HCEC 1CT (cell line): ENCODE results near the gene HRH2.
"Not testable (repeated sequence)": the region's sequence is repeated elsewhere in the genome, so short reads cannot be mapped to it uniquely, and the experiment has no call there.

ENCODE experiments used
- DNase-seq: peaks from one replicate; pipeline ENCODE4 v3.0.0-alpha.2; 2017

The HRH2 gene

DNA sequence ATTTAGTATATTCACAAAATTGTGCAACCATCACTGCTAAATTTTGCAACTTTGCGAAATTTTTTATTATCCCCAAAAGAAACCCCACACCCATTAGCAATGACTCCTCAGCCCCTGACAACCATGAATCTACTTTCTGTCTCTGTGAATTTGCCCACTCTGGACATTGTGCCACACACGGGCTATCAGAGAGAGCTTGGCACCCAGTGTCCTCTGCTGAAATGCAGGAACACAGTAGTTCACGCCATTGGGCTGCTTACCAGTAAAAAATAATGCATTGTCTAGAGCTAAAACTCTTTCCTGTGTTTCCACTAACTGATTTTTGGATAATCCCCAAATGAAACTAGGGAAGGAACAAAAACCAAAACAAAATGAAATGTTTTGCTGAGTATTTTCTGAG lies 60.0 kb downstream of the HRH2 start:
- DNase-seq = no peak

DNA sequence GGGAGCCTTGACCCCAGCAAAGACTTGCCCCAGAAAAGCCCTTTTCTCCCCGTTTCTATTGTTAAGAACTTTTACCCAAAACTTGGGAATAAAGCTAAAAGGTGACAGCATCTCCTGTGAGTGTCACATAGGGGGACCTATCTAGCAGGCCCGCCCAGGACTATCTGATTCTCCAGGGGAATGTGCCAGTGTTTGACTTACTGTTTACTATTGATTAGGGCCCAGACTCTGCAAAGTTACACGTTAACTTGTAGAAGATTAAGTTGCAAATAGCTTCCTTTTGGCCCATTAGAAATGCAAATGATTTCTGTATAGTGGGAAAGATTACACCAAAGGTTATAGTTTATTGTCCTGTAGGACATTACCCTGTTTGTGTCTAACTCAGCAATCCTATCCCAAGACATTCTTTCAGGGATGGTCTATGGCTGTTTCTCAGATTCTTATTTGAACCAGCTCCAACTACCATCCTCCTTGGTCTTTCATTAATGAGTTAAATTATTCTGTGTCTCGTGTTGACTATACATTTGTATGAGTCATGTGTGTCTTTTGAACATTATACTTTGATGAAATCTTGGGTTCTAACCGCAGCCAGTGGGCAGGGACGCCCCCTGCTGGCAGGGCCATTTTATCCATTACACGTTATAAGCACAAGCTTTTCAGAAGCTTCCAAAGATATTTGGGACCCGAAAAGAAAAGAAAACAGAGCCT lies 60.7 kb downstream of the HRH2 start:
- DNase-seq = peak; percentile 6

DNA sequence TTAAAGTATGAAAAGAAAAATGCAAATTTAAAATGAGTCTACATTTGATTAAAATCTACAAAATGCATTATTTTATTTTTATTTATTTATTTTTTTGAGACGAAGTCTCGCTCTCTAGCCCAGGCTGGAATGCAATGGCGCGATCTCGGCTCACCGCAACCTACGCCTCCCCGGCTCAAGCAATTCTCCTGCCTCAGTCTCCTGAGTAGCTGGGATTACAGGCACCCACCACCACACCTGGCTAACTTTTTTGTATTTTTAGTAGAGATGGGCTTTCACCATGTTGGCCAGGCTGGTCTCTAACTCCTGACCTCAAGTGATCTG lies 61.2 kb downstream of the HRH2 start:
- not testable (repeated sequence) for DNase-seq

DNA sequence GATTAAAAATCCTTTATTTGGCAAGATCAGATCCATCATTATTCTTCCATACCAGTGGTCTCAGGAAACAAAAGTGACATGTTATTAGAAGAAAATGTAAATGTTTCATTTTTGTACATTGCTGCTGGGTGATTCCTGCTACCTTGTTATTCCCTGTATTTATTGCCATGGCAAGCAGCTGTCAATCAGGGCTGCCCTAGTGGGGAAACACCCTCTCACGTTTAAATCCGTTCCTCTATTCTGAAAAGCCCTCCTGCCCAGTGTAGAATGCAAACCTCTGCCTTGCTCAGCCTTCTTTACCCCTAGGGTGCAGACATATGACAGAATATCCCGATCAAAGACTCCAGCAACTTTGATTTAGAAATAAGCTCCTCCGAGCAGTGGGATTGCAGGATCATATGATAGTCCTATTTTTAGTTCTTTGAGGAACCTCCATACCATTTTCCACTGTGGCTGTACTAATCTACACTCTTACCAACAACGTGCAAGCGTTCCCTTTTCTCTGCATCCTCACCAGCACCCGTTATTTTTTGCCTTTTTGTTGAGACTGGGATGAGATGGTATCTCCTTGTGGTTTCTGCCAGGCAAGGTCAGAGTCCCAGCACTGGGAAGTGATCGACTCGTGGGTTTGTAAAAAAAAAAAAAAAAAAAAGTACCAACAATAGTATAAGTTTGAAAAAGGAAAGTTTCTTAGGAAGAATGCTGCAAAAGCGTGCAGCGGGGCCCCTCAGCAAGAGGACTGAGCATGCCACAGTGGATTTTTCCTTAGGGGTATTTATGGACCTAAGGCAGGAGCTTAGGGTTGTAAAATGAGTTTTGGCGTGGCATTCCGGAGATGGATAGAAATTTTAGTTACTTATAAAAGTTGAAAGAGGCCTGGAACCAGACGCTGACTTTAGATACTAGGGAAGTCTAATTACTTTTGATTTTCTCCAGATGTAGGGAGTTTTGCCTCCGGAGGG lies 66.7 kb downstream of the HRH2 start:
- no peak for DNase-seq

DNA sequence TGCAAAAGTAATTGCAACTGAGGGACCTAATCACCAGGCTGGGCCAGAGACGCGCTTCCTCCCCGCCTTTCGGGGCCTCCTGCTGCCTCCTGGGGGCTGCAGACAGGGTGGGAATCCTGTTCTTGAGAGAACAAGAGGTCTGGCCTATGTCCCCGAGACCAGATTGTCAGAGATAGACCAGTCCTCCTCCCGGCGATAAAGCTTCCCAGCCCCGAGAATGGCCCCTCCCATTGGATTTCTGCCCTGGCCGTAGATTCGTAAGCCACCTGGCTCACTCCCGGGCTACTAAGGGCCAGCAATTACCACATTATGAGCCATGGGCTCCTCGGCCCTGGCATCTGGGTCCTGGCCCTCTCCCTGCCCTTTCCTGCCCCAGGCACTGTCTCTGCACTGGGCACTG lies 70.4 kb downstream of the HRH2 start:
- no peak for DNase-seq

DNA sequence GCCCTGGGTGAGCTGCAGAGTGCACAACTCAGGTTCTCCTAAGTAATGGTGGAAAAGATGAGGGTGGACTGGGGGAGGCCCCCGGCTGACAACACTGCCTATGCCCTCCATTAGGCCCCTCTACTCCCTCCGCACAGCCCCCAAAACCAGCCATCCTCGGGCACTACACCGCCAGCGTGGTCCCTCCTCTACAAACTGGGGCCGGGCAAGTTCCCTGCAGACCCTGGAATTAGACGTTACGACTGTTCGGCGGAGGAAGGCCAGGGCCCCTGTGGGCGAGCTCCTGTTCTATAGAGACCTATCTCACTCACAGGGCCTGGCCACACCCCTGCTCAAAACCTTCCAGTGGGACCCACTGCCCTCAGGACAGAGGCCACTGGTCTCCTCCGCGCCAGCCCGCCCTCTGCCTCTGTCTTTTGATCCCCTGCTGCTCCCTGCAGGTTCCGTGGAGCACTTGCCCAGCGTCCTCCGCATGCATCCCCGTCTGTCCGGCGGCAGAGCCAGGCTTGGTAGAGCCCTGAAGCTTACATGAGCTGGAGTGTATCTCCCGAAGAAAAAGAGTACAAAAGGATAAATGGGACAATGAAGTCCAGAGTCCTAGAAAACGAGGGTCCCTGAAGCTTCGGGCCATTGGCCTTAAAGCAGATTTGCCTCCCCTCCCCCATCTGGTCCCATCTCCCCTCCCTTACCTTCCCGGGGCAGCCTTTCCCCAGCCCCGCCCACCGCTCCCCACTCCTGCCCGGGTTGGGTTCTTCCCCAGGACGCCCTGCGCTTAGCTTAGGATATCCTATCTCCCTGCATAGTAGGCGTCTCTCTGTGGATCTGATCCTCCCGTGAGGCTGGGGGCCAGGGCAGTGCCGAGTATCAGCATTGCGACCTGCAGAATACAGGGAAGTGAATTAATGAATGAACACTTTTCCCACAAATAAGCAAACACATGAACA lies 71.3 kb downstream of the HRH2 start:
- no peak for DNase-seq

DNA sequence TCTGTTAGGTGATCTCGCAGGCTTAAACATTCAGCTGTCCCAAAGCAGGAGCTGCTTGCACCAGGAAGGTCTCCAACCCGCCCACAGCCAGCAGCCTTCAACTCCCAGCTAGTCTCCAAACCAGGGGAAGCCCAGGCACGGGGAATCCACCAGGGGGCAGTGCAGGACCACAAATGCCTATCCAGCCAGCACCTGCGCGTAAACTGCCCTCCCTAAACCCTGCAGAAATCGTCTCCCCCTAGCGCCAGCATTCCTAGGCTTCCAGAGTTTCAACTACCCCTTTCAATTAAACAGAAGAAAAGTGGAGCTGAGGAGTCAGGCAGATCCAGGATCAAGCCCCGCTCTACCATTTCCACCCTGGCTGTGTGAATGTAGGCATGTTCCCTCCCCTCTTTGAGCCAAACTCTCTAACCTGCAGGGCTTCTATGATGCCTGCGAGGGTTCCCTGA lies 72.0 kb downstream of the HRH2 start:
- DNase-seq = peak; percentile 81

DNA sequence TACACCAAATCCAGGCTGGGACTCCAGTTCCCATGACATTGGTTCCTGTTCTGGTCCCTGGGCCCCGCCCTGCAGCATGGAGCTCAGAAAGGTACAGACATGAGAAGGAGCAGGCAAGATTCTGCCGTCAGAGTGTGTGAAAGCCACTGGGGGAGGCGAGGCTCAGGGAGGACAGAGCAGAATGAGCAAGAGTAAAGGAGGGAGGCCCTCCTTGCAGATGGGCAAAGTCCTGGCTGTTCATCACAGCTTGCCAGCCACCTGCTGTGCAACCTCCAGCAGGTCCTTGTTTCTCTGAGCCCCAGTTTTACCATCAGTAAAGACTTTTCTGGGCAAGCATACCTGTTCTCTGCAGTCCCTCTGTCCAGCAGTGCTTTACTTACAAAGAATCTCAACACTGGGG lies 73.3 kb downstream of the HRH2 start:
- no peak for DNase-seq

DNA sequence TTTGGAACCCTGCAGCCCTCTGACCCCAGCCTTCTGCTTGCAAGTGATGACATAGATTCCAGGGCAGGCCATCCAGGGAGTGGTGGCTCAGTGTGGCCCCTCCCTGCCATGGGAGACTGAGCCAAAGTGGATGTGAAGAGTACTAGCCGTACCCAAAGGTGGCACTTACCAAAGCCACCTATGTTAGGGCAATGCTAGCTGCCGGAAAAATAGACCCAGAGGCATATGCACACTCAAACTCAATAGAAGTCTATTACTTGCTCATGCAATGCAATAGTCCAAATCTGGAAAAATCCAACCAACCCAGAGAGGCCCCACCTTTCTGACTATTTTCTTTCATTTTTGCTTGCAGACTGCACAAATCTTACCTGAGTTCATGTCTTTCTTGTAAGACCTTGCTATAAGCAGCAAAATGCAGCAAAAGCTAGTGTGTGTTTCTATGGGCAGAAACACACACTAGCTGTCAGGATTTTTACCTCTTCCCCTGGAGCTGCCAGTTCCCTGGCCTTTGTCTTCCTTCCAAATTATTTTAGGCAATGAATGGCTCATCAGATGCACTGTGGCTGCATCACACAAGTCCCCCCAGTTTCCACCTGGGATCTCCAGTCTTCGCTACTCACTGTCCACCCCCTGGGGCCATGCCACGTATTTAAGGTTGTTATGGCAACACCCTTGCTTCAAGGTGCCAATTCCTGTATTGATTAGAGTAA lies 74.0 kb downstream of the HRH2 start:
- no peak for DNase-seq

DNA sequence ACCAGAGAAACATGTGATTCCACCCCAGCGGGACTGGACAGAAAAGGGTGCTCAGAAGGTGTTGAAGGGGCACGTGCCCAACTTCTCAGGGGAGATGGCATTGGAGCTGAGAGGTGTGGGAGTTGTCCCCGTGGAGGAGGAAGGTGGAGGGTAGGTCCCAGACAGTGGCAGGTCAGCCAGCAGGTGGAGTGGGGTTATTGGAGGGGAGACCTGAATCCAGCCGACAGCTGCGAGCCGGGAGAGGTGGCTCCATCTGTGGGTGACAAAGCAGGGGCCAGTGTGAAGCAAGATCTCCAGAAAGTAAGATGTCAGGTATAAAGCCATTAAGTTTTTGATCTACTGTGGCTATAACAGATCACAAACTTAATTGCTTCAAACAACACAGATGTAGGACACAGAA lies 75.1 kb downstream of the HRH2 start:
- no peak for DNase-seq

DNA sequence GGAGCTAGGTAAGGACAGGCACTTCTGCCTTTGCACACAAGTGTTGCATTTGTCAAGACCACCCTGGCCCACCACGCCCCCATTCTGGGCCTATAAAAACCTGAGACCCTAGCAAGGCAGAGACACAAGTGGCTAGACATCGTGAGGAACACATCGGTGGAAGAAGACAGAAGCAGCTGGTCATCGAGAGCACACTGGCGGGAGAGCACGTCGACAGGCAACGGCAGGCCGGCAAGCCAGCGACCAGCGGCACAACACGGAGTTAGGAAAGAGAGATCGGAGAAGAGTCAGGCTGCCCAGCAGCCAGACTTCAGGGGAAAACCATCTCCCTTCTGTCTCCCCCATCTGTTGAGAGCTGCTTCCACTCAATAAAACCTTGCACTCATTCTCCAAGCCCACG lies 76.1 kb downstream of the HRH2 start:
- DNase-seq = no peak

DNA sequence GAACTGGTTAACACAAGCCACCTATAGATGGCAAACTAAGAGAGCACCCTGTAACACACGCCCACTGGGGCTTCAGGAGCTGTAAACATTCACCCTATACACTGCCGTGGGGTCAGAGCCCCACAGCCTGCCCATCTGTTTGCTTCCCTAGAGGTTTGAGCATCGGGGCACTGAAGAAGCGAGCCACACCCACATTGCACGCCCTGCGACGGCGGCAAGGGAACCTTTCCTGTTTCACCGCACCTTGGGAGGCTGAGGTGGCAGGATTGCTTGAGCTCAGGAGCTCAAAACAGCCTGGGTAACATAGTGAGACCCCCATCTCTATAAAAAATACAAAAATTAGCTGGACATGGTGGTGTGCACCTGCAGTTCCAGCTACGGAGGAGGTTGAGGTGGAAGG lies 76.6 kb downstream of the HRH2 start:
- DNase-seq = no peak

DNA sequence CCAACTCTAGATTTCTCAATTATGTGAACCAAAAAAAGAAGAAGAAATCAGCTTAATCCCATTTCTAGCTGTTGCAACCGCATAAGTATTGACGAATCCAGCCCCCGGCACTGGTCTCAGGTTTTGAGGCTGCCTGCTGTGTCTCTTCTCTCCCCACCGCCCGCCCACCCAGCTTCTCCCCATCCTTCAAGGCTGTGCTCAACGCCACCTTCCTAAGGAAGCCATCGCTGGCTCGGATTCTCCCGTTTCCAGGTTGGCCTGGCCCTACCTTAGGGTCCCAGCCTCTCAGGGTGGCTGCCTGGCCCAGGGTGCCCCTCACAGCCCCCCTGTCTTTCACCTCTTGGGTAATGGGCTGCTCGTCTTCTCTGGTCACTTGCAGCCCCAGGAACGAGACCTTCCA lies 77.8 kb downstream of the HRH2 start:
- no peak for DNase-seq

DNA sequence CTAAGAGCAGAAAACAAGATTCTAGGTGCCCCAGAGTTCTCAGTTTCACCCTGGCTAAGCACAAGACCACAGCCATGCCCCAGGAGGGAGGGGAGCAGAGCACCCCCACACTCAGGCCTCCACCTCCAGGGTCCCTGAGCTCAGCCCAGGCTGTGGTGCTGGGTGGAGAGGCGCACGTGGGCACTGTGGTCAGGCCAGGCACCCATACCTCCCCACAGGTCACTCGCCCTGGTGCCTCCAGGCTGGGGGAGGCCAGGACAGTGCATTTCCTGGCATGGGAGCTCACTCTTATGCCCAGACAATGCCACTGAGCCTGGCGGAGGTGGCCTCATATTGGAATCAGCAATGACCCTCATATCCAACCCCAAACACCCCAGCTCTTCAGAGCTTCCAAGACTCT lies 78.8 kb downstream of the HRH2 start:
- no peak for DNase-seq

DNA sequence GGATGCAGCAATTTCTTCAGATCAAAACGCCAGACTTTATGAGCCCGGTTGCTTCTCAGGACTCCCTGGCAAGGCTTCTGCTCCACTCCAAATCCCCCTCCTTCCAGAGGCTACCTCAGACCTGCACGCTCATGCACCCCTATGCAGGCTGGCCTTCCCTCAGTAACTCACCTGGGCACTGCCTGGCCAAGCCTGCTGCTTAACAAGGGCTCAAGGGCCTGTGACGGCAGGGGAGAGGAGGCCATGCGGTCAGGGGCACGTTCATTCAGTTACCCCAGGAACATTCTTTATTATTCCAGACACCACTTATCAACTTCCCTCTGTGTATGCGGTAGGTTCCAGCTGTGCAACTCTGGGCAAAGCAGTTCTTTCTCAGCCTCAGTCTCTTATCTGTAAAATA lies 79.6 kb downstream of the HRH2 start:
- no peak for DNase-seq

DNA sequence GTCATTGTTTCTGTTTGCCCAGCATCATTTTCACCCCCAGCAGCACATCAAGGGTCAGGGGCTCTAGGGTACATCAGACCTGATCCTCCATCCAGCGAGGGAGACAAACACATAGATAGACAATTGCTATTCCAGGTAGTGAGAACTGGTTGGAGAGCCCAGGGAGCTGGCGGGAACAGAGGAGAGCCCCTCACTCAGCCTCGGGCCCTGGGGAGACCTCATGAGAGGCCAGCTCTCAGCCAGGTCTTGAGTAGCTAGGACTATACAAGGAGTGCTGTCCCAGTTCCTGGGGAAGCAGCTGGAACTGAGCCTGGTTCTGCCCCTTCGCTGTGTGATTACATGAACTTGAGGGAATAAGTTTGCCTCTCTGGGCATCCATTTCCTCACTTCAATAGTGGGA lies 80.3 kb downstream of the HRH2 start:
- no peak for DNase-seq

DNA sequence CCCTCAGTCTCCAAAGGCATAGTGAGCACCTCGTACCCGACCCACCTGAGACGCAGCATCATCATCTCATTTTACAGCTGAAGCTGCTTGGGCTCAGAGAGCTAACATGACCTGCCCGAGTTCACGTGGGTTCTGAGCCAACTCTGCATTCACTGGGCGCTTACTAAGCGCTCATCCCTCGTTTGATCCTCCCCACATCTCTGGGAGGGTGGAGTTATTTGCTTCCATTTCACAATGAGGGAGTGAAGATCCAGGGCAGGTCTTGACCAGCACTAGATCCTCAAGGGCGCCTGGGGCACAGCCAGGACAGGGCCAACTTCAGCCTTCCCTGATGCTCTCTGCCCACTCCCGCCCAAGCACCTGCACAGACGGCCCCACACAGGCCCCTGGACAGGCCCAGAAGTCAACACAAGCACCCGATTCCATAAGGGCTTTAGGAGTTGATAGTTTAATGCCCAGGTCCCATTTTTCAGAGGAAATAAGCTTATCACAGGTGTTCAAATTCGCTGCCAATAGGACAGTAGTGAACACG lies 80.8 kb downstream of the HRH2 start:
- no peak for DNase-seq

DNA sequence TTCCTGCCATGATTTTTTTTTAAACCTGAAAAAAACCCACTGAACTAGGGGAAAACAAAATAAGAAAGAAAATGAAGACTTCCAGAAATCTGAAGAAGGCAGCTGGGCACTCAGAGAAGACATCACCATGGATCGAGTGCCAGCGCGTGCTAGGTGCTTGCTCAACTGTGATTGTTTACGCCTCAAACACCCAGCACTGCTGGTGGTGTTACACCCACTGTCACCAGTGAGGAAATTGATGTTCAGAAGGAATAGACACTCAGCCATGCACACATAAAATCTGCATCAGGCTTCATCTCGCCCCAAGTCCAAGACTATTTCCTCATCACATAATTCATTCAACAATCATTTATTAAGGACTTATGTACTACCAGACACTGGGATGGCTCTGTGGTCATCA lies 82.1 kb downstream of the HRH2 start:
- no peak for DNase-seq

DNA sequence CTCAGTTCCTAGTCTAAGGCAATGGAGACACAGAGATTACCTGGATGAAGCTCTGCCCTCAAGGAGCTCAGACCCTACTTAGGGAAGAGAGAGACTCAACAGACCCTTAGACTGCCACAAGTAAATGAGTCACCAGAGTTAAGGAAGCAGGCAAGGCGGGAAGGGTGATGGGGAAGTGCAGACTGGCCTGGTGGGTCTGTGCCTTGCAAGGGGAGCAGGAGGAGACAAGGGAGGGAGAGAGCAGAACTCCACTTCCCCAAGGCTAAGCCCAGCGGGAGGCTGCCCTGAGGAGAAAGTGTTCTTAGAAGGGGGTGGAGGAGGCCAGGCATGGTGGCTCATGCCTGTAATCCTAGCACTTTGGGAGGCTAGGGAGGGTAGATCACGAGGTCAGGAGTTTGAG lies 83.7 kb downstream of the HRH2 start:
- DNase-seq = no peak

DNA sequence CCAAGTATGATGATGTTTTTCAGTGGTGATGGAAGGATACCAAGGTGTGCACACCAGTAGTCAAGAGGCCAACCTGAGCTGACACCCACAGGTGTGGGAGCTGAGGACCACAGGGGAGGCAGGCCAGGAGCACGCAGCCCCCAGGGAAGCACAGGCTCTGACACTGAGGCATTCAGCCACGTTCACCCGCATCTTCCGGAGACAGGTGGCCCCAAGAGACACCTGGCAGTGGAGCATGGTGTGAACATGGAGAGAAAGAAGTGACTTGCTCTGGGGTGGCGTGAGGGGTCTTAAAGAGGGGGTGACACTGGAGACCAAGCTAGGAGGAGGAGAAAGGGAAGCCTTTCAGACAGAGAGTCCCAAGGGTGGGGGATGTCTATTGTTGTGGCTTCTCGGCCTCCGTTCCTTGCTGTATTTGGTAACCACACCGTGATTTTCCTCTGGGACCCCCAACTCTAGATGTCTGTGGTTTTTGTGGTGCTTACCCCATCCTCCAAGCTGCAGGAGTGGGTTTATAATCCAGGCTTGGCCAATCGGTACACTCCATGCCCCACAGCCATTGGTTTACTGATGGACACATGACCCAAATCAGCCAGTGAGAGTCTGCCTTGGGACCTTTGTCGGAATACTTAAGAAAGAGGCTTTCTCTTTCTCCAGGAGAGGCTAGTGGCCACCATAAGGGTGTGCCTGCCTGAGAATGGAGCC lies 84.6 kb downstream of the HRH2 start:
- no peak for DNase-seq

DNA sequence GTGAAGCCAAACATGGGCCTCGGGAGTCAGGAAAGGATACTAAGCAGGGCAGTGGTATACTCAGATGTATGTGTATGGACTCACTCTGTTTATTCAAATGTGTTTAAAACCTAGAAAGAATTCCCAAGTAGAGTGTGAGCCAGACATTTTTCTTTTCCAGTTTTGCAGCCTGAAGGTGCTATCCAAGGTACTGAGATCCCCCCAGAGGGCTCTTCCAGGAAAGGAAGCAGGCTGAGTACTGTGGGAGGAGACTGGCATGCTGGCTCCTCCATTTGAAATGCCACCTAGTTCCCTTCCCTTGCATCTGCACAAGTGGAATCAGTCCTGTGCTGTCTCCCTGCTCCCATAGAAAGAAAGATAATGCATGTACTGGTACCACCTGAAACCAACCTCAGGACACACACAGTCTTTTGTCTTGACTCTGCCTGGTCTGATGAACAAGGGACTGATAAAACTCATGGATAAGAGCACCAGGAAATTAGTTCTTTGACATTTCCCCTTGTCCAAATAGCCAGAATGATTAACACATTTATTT lies 85.9 kb downstream of the HRH2 start:
- DNase-seq = peak; percentile 10
